Measurements from ENCODE around the gene ELOF1. TPM values are rescaled to one million over a fixed set of nuclear protein-coding genes. Genes with fewer than 3 reads are reported as not detected.
"Not testable (repeated sequence)": the region's sequence is repeated elsewhere in the genome, so short reads cannot be mapped to it uniquely, and the experiment has no call there.

The ELOF1 gene
- polyA plus RNA-seq, 2 donors = 43.4 to 46.6 TPM

DNA sequence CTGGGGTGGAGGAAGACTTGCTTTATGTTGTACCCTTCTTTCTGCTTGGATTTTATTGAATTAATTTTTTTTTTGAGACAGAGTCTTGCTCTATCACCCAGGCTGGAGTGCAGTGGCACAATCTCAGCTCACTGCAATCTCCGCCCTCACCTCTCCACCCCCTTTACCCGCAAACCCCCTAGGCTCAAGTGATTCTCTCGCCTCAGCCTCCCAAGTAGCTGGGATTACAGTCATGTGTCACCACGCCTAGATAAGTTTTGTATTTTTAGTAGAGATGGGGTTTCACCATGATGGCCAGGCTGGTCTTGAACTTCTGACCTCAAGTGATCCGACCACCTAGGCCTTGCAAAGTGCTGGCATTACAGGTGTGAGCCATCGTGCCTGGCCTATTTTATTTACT is 14.3 kb upstream of the ELOF1 start:
- not testable (repeated sequence) for H3K36me3 ChIP-seq (ENCODE audit: control insufficient read depth in 2 of 2, insufficient read depth in 2 of 2, low read length in 1 of 2); H3K4me3 ChIP-seq (ENCODE audit: low read depth in 1 of 2, low read length in 2 of 2); H3K27ac ChIP-seq (ENCODE audit: low read depth in 2 of 2, low read length in 1 of 2); H3K9me3 ChIP-seq (ENCODE audit: control insufficient read depth in 2 of 2, insufficient read depth in 1 of 2, low read depth in 1 of 2, low read length in 1 of 2); H3K27me3 ChIP-seq (ENCODE audit: control insufficient read depth in 1 of 2, insufficient read depth in 2 of 2, low read length in 2 of 2)
- WGBS, 2 donors = 74 to 77% methylated on average over 6 of the region's 6 CpGs
- peaks cover 0 to 15% of the 10 kb centered on the region in 2 donors for H3K4me1 ChIP-seq (ENCODE audit: control insufficient read depth in 2 of 2, insufficient read depth in 2 of 2, low read length in 1 of 2)

DNA sequence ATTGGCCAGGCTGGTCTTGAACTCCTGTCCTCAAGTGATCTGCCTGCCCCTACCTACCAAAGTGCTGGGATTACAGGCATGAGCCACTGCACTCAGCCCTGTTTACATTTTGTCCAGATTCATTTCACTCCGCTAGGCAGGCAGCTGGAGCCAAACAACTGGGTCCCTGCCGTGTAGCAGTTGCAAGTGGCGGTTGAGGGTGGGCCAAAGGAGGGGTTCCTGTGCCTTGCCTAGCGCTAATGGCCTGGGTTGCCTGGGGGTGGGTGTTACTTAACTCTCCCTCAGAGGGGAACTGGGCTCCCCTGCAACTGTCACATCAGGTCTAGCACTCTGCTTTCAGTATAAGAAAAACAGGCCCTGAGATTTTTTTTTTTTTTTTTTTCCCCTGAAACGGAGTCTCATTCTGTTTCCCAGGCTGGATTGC is 11.0 kb upstream of the ELOF1 start:
- Histone ChIP-seq H3K4me1 (ENCODE audit: control insufficient read depth in 2 of 2, insufficient read depth in 2 of 2, low read length in 1 of 2) (no peaks in the 10 kb centered on the region), H3K9me3 (ENCODE audit: control insufficient read depth in 2 of 2, insufficient read depth in 1 of 2, low read depth in 1 of 2, low read length in 1 of 2) (no peaks in the 10 kb centered on the region), H3K27me3 (ENCODE audit: control insufficient read depth in 1 of 2, insufficient read depth in 2 of 2, low read length in 2 of 2) (no peaks in the 10 kb centered on the region), H3K36me3 (ENCODE audit: control insufficient read depth in 2 of 2, insufficient read depth in 2 of 2, low read length in 1 of 2) (peaks cover 0 to 2% of the 10 kb centered on the region in 2 donors), H3K27ac (ENCODE audit: low read depth in 2 of 2, low read length in 1 of 2) (no peak overlapping the region), H3K4me3 (ENCODE audit: low read depth in 1 of 2, low read length in 2 of 2) (no peak overlapping the region)
- 68 to 69% methylated on average over 5 of the region's 5 CpGs for WGBS, 2 donors

DNA sequence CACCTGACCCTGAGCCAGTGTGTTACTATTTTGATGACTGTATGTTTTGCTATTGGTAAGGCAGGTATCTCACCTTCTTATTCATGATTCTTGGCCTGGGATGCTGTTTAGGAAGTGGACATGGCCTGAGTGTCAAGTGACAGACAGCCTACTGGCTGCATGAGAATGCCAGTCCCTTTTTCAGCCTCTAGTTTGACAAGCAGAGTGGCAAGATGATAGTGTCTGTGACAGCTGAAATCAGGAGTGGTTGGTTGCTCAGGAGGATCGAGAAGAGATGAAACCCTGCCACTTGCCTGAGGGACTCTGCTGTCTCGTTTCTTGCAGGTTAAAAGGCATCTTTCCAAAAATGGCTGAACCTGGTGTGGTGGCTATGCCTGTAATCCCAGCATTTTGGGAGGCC is 7.1 kb upstream of the ELOF1 start:
- H3K9me3 ChIP-seq (ENCODE audit: control insufficient read depth in 2 of 2, insufficient read depth in 1 of 2, low read depth in 1 of 2, low read length in 1 of 2) = no peaks in the 10 kb centered on the region
- no peaks in the 10 kb centered on the region for H3K27me3 ChIP-seq (ENCODE audit: control insufficient read depth in 1 of 2, insufficient read depth in 2 of 2, low read length in 2 of 2)
- H3K36me3 ChIP-seq (ENCODE audit: control insufficient read depth in 2 of 2, insufficient read depth in 2 of 2, low read length in 1 of 2) = no peaks in the 10 kb centered on the region
- H3K4me1 ChIP-seq (ENCODE audit: control insufficient read depth in 2 of 2, insufficient read depth in 2 of 2, low read length in 1 of 2) = no peaks in the 10 kb centered on the region
- no peak overlapping the region for H3K27ac ChIP-seq (ENCODE audit: low read depth in 2 of 2, low read length in 1 of 2)
- no peak overlapping the region for H3K4me3 ChIP-seq (ENCODE audit: low read depth in 1 of 2, low read length in 2 of 2)
- 70 to 74% methylated on average over 2 of the region's 2 CpGs for WGBS, 2 donors

DNA sequence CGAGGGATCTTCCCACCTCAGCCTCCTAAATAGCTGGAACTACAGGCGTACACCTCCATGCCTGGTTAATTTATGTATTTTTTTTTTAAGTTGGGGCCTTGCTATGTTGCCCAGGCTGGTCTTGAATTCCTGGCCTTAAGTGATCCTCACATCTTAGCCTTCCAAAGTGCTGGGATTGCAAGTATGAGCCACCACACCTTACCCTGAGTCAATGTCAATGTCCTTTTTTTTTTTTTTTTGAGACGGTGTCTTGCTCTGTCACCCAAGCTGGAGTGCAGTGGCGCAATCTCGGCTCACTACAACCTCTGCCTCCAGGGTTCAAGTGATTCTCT is 6.6 kb upstream of the ELOF1 start:
- H3K4me1 ChIP-seq (ENCODE audit: control insufficient read depth in 2 of 2, insufficient read depth in 2 of 2, low read length in 1 of 2); H3K27ac ChIP-seq (ENCODE audit: low read depth in 2 of 2, low read length in 1 of 2); H3K9me3 ChIP-seq (ENCODE audit: control insufficient read depth in 2 of 2, insufficient read depth in 1 of 2, low read depth in 1 of 2, low read length in 1 of 2); H3K27me3 ChIP-seq (ENCODE audit: control insufficient read depth in 1 of 2, insufficient read depth in 2 of 2, low read length in 2 of 2); H3K36me3 ChIP-seq (ENCODE audit: control insufficient read depth in 2 of 2, insufficient read depth in 2 of 2, low read length in 1 of 2); H3K4me3 ChIP-seq (ENCODE audit: low read depth in 1 of 2, low read length in 2 of 2): not testable (repeated sequence)
- WGBS, 2 donors = 87 to 89% methylated on average over 5 of the region's 5 CpGs

DNA sequence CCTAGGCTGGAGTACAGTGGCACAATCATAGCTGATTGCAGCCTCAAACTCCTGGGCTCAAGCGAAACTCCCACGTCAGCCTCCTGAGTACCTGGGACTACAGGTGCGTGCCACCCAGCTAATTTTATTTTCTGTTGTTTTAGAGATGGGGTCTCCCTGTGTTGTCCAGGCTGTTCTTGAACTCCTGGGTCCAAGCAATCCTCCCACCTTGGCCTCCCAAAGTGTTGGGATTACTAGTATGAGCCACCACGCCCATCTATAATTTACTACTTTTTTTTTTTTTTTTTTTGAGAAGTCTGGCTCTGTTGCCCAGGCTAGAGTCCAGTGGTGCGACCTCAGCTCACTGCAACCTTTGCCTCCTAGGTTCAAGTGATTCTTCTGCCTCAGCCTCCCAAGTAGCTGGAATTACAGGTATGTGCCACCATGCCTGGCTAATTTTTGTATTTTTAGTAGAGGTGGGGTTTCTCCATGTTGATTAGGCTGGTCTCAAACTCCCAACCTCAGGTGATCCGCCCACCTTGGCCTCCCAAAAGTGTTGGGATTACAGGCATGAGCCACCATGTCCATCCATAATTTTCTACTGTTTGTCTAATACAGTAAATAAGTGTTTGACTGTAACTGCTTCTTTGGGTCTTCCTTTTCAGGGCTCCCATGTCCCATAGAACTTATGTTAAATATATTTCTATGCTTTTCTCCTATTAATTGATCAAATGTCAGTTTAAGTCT is 5.2 kb upstream of the ELOF1 start:
- not testable (repeated sequence) for H3K36me3 ChIP-seq (ENCODE audit: control insufficient read depth in 2 of 2, insufficient read depth in 2 of 2, low read length in 1 of 2); H3K9me3 ChIP-seq (ENCODE audit: control insufficient read depth in 2 of 2, insufficient read depth in 1 of 2, low read depth in 1 of 2, low read length in 1 of 2); H3K27ac ChIP-seq (ENCODE audit: low read depth in 2 of 2, low read length in 1 of 2); H3K4me1 ChIP-seq (ENCODE audit: control insufficient read depth in 2 of 2, insufficient read depth in 2 of 2, low read length in 1 of 2); H3K27me3 ChIP-seq (ENCODE audit: control insufficient read depth in 1 of 2, insufficient read depth in 2 of 2, low read length in 2 of 2); H3K4me3 ChIP-seq (ENCODE audit: low read depth in 1 of 2, low read length in 2 of 2)
- WGBS, 2 donors = 92 to 96% methylated on average over 6 of the region's 6 CpGs

DNA sequence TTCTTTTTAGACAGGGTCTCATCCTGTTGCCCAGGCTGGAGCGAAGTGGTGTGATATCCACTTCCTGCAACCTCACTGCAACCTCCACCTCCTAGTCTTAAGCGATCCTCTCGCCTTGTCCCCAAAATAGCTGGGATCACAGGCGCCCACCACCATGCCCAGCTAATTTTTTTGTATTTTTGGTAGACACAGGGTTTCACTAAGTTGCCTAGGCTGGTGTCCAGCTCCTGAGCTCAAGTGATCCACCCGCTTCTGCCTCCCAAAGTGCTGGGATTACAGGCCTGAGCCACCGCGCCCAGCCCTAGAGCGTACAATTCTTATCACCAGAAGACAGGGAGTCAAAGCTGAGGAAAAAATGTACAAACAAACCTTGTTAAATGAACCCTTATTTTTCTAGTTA is 4.5 kb upstream of the ELOF1 start:
- Histone ChIP-seq H3K4me3 (ENCODE audit: low read depth in 1 of 2, low read length in 2 of 2) (no peak overlapping the region), H3K27ac (ENCODE audit: low read depth in 2 of 2, low read length in 1 of 2) (no peak overlapping the region), H3K4me1 (ENCODE audit: control insufficient read depth in 2 of 2, insufficient read depth in 2 of 2, low read length in 1 of 2) (no peaks in the 10 kb centered on the region), H3K27me3 (ENCODE audit: control insufficient read depth in 1 of 2, insufficient read depth in 2 of 2, low read length in 2 of 2) (no peaks in the 10 kb centered on the region), H3K36me3 (ENCODE audit: control insufficient read depth in 2 of 2, insufficient read depth in 2 of 2, low read length in 1 of 2) (no peaks in the 10 kb centered on the region), H3K9me3 (ENCODE audit: control insufficient read depth in 2 of 2, insufficient read depth in 1 of 2, low read depth in 1 of 2, low read length in 1 of 2) (no peaks in the 10 kb centered on the region)
- WGBS, 2 donors = 88% methylated on average over 8 of the region's 8 CpGs

DNA sequence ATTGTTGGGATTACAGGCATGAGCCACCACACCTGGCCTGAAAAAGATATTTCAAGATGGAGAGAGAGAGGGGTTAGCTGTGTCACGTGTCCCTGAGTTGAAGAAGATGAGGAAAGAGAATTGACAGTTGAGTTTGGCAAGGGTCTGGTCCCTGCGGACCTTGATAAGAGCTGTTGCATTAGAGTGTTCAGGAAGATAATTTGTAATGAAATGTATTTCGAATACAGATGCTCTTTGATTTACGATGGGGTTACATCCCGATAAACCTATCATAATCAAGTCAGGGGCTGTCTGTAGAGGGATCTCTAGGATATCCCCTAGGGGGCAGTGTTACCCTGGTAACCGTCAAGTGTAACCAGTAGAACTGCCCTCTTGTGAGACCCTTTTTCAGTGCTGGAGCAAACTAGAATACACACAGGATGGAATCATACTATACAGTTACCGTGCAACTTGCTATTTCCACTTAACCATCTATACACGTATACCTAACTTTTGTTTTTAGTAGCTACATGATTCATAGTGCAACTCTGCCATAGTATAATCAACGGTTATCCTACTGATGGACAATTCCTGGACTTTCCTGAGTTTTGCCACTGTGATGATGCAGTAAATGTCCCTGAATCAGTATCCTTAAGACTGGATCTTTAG is 1.5 kb upstream of the ELOF1 start:
- H3K9me3 ChIP-seq (ENCODE audit: control insufficient read depth in 2 of 2, insufficient read depth in 1 of 2, low read depth in 1 of 2, low read length in 1 of 2) = no peaks in the 10 kb centered on the region
- H3K27me3 ChIP-seq (ENCODE audit: control insufficient read depth in 1 of 2, insufficient read depth in 2 of 2, low read length in 2 of 2) = no peaks in the 10 kb centered on the region
- H3K4me1 ChIP-seq (ENCODE audit: control insufficient read depth in 2 of 2, insufficient read depth in 2 of 2, low read length in 1 of 2) = peaks cover 0 to 3% of the 10 kb centered on the region in 2 donors
- H3K36me3 ChIP-seq (ENCODE audit: control insufficient read depth in 2 of 2, insufficient read depth in 2 of 2, low read length in 1 of 2) = peaks cover 3 to 5% of the 10 kb centered on the region in 2 donors
- WGBS, 2 donors = 12 to 13% methylated on average over 9 of the region's 9 CpGs
- H3K4me3 ChIP-seq (ENCODE audit: low read depth in 1 of 2, low read length in 2 of 2) = no peak overlapping the region
- no peak overlapping the region for H3K27ac ChIP-seq (ENCODE audit: low read depth in 2 of 2, low read length in 1 of 2)

DNA sequence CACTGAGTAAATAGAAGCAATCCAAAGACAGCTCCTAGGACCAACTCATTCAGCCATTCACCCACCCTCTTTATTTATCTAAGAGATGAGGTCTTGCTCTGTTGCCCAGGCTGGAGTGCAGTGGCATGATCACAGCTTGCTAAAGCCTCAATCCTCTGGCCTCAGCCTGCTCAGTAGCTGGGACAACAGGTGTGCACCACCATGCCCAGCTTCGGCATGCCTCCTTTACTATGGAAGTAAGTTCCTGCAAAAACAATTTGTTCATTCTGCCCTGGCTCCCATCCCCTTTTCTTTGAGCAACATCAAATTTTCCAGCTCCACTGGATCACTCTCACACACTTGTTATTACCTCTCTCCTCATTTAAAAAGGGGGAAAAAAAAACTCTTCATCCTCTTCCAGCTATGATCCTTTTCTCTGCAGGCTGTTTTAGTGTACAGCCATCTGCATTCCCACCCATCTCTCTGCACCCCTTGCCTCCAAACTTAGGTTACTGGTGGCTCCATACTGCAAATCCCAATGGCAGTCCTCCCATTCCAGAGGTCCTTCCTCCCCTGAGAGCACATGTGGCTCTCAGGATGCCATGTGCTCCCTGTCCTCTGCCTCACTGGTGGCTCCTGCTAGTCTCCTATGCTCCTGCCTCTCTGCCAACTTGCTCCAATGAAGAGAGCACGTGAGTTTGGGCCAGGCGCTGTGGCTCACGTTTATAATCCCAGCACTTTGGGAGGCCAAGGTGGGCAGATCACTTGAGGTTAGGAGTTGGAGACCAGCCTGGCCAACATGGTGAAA is 2.2 kb downstream of the ELOF1 start:
- 68 to 77% methylated on average over 4 of the region's 4 CpGs for WGBS, 2 donors
- peaks cover 11 to 34% of the 10 kb centered on the region in 2 donors for H3K36me3 ChIP-seq (ENCODE audit: control insufficient read depth in 2 of 2, insufficient read depth in 2 of 2, low read length in 1 of 2)
- no peaks in the 10 kb centered on the region for H3K27me3 ChIP-seq (ENCODE audit: control insufficient read depth in 1 of 2, insufficient read depth in 2 of 2, low read length in 2 of 2)
- no peak overlapping the region for H3K4me3 ChIP-seq (ENCODE audit: low read depth in 1 of 2, low read length in 2 of 2)
- no peaks in the 10 kb centered on the region for H3K9me3 ChIP-seq (ENCODE audit: control insufficient read depth in 2 of 2, insufficient read depth in 1 of 2, low read depth in 1 of 2, low read length in 1 of 2)
- peaks cover 0 to 3% of the 10 kb centered on the region in 2 donors for H3K4me1 ChIP-seq (ENCODE audit: control insufficient read depth in 2 of 2, insufficient read depth in 2 of 2, low read length in 1 of 2)
- no peak overlapping the region for H3K27ac ChIP-seq (ENCODE audit: low read depth in 2 of 2, low read length in 1 of 2)

DNA sequence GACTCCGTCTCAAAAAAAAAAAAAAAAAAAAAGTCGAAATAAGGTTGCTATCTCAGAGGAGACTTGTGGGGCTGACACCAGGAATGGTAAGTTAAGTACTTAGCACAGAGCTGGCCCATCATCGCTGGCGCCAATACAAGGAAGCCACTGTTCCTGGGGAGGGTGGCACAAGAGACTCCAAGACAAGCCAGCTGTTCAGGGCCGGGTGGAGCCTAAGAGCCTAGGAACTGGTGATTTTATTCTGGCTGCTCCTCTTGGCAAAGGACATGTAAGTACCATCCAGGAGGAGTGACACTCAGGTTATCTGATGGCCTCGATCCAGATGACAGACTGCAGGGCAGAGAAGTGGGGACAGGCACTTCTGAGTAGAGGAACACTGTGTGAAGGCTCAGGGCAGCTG is 3.8 kb downstream of the ELOF1 start:
- H3K36me3 ChIP-seq (ENCODE audit: control insufficient read depth in 2 of 2, insufficient read depth in 2 of 2, low read length in 1 of 2) = peaks cover 11 to 35% of the 10 kb centered on the region in 2 donors
- WGBS, 2 donors = 87 to 89% methylated on average over 5 to 6 of the region's 6 CpGs

More for the DNA sequence above, 3.8 kb downstream of the ELOF1 start:
- H3K27ac ChIP-seq (ENCODE audit: low read depth in 2 of 2, low read length in 1 of 2) = no peak overlapping the region
- H3K27me3 ChIP-seq (ENCODE audit: control insufficient read depth in 1 of 2, insufficient read depth in 2 of 2, low read length in 2 of 2) = no peaks in the 10 kb centered on the region
- no peaks in the 10 kb centered on the region for H3K9me3 ChIP-seq (ENCODE audit: control insufficient read depth in 2 of 2, insufficient read depth in 1 of 2, low read depth in 1 of 2, low read length in 1 of 2)
- H3K4me3 ChIP-seq (ENCODE audit: low read depth in 1 of 2, low read length in 2 of 2) = no peak overlapping the region
- peaks cover 0 to 3% of the 10 kb centered on the region in 2 donors for H3K4me1 ChIP-seq (ENCODE audit: control insufficient read depth in 2 of 2, insufficient read depth in 2 of 2, low read length in 1 of 2)
